ENCODE results near the gene FAM180A. TPM values are rescaled to one million over a fixed set of nuclear protein-coding genes. Genes with fewer than 3 reads are reported as not detected.

Gene FAM180A
- not detected for total RNA-seq (ENCODE audit: unreplicated experiment)
- long read RNA-seq: 0 reads

- Mint-ChIP-seq H3K4me1 (ENCODE audit: low read depth, unreplicated experiment) (peaks cover 7% of the 10 kb centered on the region), H3K9me3 (ENCODE audit: unreplicated experiment) (peaks cover 5% of the 10 kb centered on the region), H3K4me3 (ENCODE audit: unreplicated experiment) (no peak within 1 kb of the TSS), H3K36me3 (ENCODE audit: unreplicated experiment) (no peaks in the 10 kb centered on the region), H3K27ac (ENCODE audit: unreplicated experiment) (no peak within 1 kb of the TSS), H3K27me3 (ENCODE audit: unreplicated experiment) (no peaks in the 10 kb centered on the region)
- TF ChIP-seq CTCF (IDR thresholded peaks at IDR 0.05; ENCODE audit: partially characterized antibody, unreplicated experiment): no peak
- DNase-seq: no peak
These were observed at the start of gene FAM180A for GRCh38 chr7:135748770-135749169. Gene FAM180A, minus strand, starts transcription at chr7:135748813. Its CDS starts 233 bp downstream, at chr7:135748580.

- H3K36me3 Mint-ChIP-seq (ENCODE audit: unreplicated experiment): no peaks in the 10 kb centered on the region
- H3K27ac Mint-ChIP-seq (ENCODE audit: unreplicated experiment): no peak overlapping the region
- H3K9me3 Mint-ChIP-seq (ENCODE audit: unreplicated experiment): peaks cover 3% of the 10 kb centered on the region
- no peak for DNase-seq
- no peak for TF ChIP-seq CTCF (IDR thresholded peaks at IDR 0.05; ENCODE audit: partially characterized antibody, unreplicated experiment)
- peaks cover 7% of the 10 kb centered on the region for H3K27me3 Mint-ChIP-seq (ENCODE audit: unreplicated experiment)
- no peak overlapping the region for H3K4me3 Mint-ChIP-seq (ENCODE audit: unreplicated experiment)
- H3K4me1 Mint-ChIP-seq (ENCODE audit: low read depth, unreplicated experiment): peaks cover 16% of the 10 kb centered on the region
These were observed 49.5 kb upstream of the FAM180A start for GRCh38 chr7:135798095-135798494.

- H3K4me3 Mint-ChIP-seq (ENCODE audit: unreplicated experiment): no peak overlapping the region
- H3K27ac Mint-ChIP-seq (ENCODE audit: unreplicated experiment): no peak overlapping the region
- no peaks in the 10 kb centered on the region for H3K36me3 Mint-ChIP-seq (ENCODE audit: unreplicated experiment)
- peaks cover 4% of the 10 kb centered on the region for H3K27me3 Mint-ChIP-seq (ENCODE audit: unreplicated experiment)
- no peaks in the 10 kb centered on the region for H3K4me1 Mint-ChIP-seq (ENCODE audit: low read depth, unreplicated experiment)
- peaks cover 2% of the 10 kb centered on the region for H3K9me3 Mint-ChIP-seq (ENCODE audit: unreplicated experiment)
- TF ChIP-seq CTCF (IDR thresholded peaks at IDR 0.05; ENCODE audit: partially characterized antibody, unreplicated experiment): no peak
- DNase-seq: no peak
These were observed 47.4 kb upstream of the FAM180A start for GRCh38 chr7:135795846-135796570.

GRCh38 chr7:135793841-135794240 lies 45.2 kb upstream of the FAM180A start:
- peaks cover 2% of the 10 kb centered on the region for H3K27me3 Mint-ChIP-seq (ENCODE audit: unreplicated experiment)
- H3K4me3 Mint-ChIP-seq (ENCODE audit: unreplicated experiment): no peak overlapping the region

More at GRCh38 chr7:135793841-135794240, 45.2 kb upstream of the FAM180A start:
- no peaks in the 10 kb centered on the region for H3K4me1 Mint-ChIP-seq (ENCODE audit: low read depth, unreplicated experiment)
- H3K27ac Mint-ChIP-seq (ENCODE audit: unreplicated experiment): no peak overlapping the region
- no peaks in the 10 kb centered on the region for H3K36me3 Mint-ChIP-seq (ENCODE audit: unreplicated experiment)
- peaks cover 2% of the 10 kb centered on the region for H3K9me3 Mint-ChIP-seq (ENCODE audit: unreplicated experiment)
- no peak for TF ChIP-seq CTCF (IDR thresholded peaks at IDR 0.05; ENCODE audit: partially characterized antibody, unreplicated experiment)
- DNase-seq: no peak
